Urinary bladder (tissue), 4 donors: ENCODE measurements around the gene PCDHA7. TPM values are rescaled to one million over a fixed set of nuclear protein-coding genes. Genes with fewer than 3 reads are reported as not detected.
"Not testable (repeated sequence)": the region's sequence is repeated elsewhere in the genome, so short reads cannot be mapped to it uniquely, and the experiment has no call there.

Experiments
- DNase-seq: peaks from one replicate; pipeline ENCODE4 v3.0.0-alpha.2; 2015; ENCODE audit errors: extremely low spot score
- H3K27ac ChIP-seq: one replicate; pipeline ENCODE4 v1.5.1; 2013; ENCODE audit warnings: low read depth, mild to moderate bottlenecking, moderate library complexity
- H3K36me3 ChIP-seq: one replicate; pipeline ENCODE4 v1.6.1; 2013; ENCODE audit warnings: mild to moderate bottlenecking, moderate library complexity; ENCODE audit not compliant: insufficient read depth
- H3K4me1 ChIP-seq: one replicate; pipeline ENCODE4 v1.6.1; 2013; ENCODE audit warnings: mild to moderate bottlenecking, moderate library complexity; ENCODE audit not compliant: insufficient read depth
- H3K4me3 ChIP-seq: one replicate; pipeline ENCODE4 v1.5.1; 2013; ENCODE audit warnings: low read depth, low read length
- WGBS: extraction: QIAGEN DNeasy Blood & Tissue Kit; methylation state at CpG from one replicate; pipeline ENCODE4 v1.1.7; 2013; 5-methylcytosine and 5-hydroxymethylcytosine counted together
- polyA plus RNA-seq: library from polyadenylated mRNA; stranded (reverse); fragments of 200-250 nt; gene quantifications from one replicate; pipeline ENCODE4 v1.2.3, GENCODE V29; 2013
- total RNA-seq: library from RNA; depleted of rRNA; stranded (reverse); fragments of >200 nt; gene quantifications from one replicate; pipeline ENCODE4 v1.2.3, GENCODE V29; 2014
- donor health status: healthy with polysubstance abuse.
- donor health status: healthy.

The PCDHA7 gene
- total and polyA plus RNA-seq, 2 donors, result 0.14 to 0.26 TPM

DNA sequence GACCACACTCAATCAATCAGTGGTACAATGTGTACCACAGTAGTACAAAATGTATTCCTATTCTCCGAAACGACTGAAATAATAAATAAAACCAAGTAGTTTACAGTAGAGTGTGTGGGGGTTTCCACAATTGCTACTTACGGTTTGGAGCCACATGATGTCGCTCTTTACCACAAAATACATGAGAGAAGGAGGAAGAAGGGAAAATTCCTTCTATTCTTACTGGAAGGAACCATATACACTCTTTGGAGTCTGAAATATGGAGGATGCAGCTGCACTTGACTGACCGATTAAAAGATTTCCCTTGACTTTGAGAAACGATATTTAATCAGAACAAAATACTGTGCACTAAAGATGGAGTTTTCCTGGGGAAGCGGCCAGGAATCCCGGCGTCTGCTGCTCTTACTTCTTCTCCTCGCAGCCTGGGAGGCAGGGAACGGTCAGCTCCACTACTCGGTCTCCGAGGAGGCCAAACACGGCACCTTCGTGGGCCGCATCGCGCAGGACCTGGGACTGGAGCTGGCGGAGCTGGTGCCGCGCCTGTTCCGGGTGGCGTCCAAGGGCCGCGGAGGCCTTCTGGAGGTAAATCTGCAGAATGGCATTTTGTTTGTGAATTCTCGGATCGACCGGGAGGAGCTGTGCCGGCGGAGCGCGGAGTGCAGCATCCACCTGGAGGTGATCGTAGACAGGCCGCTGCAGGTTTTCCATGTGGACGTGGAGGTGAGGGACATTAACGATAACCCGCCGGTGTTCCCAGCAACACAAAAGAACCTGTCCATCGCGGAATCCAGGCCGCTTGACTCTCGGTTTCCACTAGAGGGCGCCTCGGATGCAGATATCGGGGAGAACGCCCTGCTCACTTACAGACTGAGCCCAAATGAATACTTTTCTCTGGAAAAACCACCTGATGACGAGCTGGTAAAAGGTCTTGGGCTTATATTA lies 27.0 kb upstream of the PCDHA7 start, which contains the start of gene PCDHA4:
Gene PCDHA4, plus strand, starts transcription at position 235 of the 942 bp plus-strand sequence.
- no peak for DNase-seq
- H3K4me1 ChIP-seq, result no peaks in the 10 kb centered on the region
- no peak within 1 kb of the TSS for H3K4me3 ChIP-seq
- H3K27ac ChIP-seq, result no peak within 1 kb of the TSS
- H3K36me3 ChIP-seq, result no peaks in the 10 kb centered on the region
- WGBS, result 14% methylated on average over 38 of the region's 47 CpGs

- not testable (repeated sequence) for H3K4me3 ChIP-seq, DNase-seq, H3K27ac ChIP-seq, H3K36me3 ChIP-seq, H3K4me1 ChIP-seq
- WGBS, result 59% methylated on average over 62 of the region's 62 CpGs
Observed at GRCh38 chr5:140808241-140808888, 25.7 kb upstream of the PCDHA7 start.

GRCh38 chr5:140808889-140809291 lies 25.2 kb upstream of the PCDHA7 start:
- H3K4me3 ChIP-seq, result no peak overlapping the region
- no peak overlapping the region for H3K27ac ChIP-seq
- WGBS, result 65% methylated on average over 43 of the region's 43 CpGs
- H3K36me3 ChIP-seq, result no peaks in the 10 kb centered on the region
- DNase-seq, result no peak
- no peaks in the 10 kb centered on the region for H3K4me1 ChIP-seq

- Histone ChIP-seq H3K36me3 (no peaks in the 10 kb centered on the region), H3K27ac (no peak within 1 kb of the TSS), H3K4me1 (no peaks in the 10 kb centered on the region), H3K4me3 (no peak within 1 kb of the TSS)
- DNase-seq, result no peak
- 28% methylated on average over 39 of the region's 39 CpGs for WGBS
Observed at GRCh38 chr5:140821375-140822280, 12.4 kb upstream of the PCDHA7 start, which contains the start of gene PCDHA5. PCDHA5 (plus strand) TSS chr5:140821613.

DNA sequence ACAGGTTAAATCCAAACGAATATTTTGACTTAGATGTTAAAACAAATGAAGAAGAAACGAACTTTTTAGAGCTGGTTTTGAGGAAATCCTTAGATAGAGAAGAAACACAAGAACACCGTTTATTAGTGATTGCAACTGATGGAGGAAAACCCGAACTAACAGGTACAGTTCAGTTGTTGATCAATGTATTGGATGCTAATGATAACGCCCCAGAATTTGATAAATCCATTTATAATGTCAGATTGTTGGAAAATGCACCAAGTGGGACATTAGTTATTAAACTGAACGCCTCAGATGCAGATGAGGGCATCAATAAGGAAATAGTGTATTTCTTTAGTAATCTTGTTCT lies 11.8 kb upstream of the PCDHA7 start:
- Histone ChIP-seq H3K27ac (no peak overlapping the region), H3K4me1 (no peaks in the 10 kb centered on the region), H3K4me3 (no peak overlapping the region), H3K36me3 (no peaks in the 10 kb centered on the region)
- DNase-seq, result no peak
- 26% methylated on average over 6 of the region's 6 CpGs for WGBS

GRCh38 chr5:140822969-140823368 lies 11.1 kb upstream of the PCDHA7 start:
- H3K4me3 ChIP-seq, H3K27ac ChIP-seq, DNase-seq, H3K4me1 ChIP-seq, H3K36me3 ChIP-seq: not testable (repeated sequence)
- WGBS, result 51% methylated on average over 48 of the region's 48 CpGs

DNA sequence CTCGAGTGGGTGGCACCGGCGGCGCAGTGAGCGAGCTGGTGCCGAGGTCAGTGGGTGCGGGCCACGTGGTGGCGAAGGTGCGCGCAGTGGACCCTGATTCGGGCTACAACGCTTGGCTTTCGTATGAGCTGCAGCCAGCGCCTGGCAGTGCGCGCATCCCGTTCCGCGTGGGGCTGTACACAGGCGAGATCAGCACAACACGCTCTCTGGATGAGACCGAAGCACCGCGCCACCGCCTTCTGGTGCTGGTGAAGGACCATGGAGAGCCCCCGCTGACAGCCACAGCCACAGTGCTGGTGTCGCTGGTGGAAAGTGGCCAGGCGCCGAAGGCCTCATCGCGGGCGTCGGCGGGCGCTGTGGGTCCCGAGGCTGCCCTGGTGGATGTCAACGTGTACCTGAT lies 10.6 kb upstream of the PCDHA7 start:
- H3K4me3 ChIP-seq, result no peak overlapping the region
- no peak overlapping the region for H3K27ac ChIP-seq
- H3K36me3 ChIP-seq, result no peaks in the 10 kb centered on the region
- WGBS, result 50% methylated on average over 38 of the region's 38 CpGs
- DNase-seq, result no peak
- H3K4me1 ChIP-seq, result no peaks in the 10 kb centered on the region

DNA sequence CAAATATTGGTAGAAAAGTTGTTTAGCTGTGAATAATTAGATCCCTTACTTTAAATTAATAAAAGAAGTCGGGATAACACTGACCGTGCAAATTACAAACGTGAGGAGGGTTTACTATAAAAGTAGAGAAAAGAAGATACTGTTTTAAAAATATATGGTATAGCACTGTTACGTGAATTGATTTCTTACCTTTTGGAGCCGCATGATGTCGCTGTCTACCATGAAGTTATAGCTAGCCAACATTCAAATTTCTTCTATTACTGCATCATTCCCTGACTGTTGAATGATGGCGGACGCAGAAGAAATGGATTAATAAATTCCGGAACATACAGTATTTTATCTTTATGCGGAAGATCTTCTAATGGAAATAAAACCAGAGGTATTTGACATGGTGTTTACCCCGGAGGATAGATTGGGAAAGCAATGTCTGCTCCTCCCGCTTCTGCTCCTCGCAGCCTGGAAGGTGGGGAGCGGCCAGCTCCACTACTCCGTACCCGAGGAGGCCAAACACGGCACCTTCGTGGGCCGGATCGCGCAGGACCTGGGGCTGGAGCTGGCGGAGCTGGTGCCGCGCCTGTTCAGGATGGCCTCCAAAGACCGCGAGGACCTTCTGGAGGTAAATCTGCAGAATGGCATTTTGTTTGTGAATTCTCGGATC lies 6.2 kb upstream of the PCDHA7 start, which contains the start of gene PCDHA6:
Gene PCDHA6, plus strand, starts transcription at position 257 of the 658 bp plus-strand sequence. Its CDS starts 132 bp downstream, at position 389.
- Histone ChIP-seq H3K4me1 (no peaks in the 10 kb centered on the region), H3K36me3 (no peaks in the 10 kb centered on the region), H3K4me3 (no peak within 1 kb of the TSS), H3K27ac (no peak within 1 kb of the TSS)
- WGBS, result 14% methylated on average over 27 of the region's 27 CpGs
- DNase-seq, result no peak

DNA sequence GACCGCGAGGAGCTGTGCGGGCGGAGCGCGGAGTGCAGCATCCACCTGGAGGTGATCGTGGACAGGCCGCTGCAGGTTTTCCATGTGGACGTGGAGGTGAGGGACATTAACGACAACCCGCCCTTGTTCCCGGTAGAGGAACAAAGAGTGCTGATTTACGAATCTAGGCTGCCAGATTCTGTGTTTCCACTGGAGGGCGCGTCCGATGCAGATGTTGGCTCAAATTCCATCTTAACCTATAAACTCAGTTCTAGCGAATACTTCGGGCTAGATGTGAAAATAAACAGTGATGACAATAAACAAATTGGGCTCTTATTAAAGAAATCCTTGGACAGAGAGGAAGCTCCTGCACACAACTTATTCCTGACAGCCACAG lies 5.7 kb upstream of the PCDHA7 start:
- WGBS, result 18% methylated on average over 18 of the region's 18 CpGs

DNA sequence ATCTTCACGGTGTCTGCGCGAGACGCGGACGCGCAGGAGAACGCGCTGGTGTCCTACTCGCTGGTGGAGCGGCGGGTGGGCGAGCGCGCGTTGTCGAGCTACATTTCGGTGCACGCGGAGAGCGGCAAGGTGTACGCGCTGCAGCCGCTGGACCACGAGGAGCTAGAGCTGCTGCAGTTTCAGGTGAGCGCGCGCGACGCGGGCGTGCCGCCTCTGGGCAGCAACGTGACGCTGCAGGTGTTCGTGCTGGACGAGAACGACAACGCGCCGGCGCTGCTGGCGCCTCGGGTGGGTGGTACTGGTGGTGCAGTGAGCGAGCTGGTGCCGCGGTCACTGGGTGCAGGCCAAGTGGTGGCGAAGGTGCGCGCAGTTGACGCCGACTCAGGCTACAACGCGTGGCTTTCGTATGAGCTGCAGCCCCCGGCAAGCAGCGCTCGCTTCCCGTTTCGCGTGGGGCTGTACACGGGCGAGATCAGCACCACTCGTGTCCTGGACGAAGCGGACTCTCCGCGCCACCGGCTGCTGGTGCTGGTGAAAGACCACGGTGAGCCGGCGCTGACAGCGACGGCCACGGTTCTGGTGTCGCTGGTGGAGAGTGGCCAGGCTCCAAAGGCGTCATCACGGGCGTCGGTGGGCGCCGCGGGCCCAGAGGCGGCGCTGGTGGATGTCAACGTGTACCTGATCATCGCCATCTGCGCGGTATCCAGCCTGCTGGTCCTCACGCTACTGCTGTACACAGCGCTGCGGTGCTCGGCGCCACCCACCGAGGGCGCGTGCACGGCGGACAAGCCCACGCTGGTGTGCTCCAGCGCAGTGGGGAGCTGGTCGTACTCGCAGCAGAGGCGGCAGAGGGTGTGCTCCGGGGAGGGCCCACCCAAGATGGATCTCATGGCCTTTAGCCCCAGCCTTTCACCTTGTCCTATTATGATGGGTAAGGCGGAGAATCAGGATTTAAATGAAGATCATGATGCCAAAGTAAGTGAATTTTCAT lies 4.3 kb upstream of the PCDHA7 start:
- H3K27ac ChIP-seq, result not testable (repeated sequence)

More for the DNA sequence above, 5.7 kb upstream of the PCDHA7 start:
- Histone ChIP-seq H3K4me3 (no peak overlapping the region), H3K4me1 (no peaks in the 10 kb centered on the region), H3K27ac (no peak overlapping the region), H3K36me3 (no peaks in the 10 kb centered on the region)
- no peak for DNase-seq

GRCh38 chr5:140834439-140835008 lies 455 bp downstream of the PCDHA7 start:
- not testable (repeated sequence) for DNase-seq, H3K4me1 ChIP-seq, H3K4me3 ChIP-seq, H3K27ac ChIP-seq, H3K36me3 ChIP-seq
- WGBS, result 22% methylated on average over 26 of the region's 38 CpGs

More for the DNA sequence above, 4.3 kb upstream of the PCDHA7 start:
- WGBS, result 43% methylated on average over 106 of the region's 106 CpGs
- not testable (repeated sequence) for H3K36me3 ChIP-seq, H3K4me1 ChIP-seq, DNase-seq, H3K4me3 ChIP-seq
